H1 (cell line): ENCODE results near the gene ACOT9. TPM values are rescaled to one million over a fixed set of nuclear protein-coding genes. Genes with fewer than 3 reads are reported as not detected.

ENCODE experiments used
- CTCF ChIA-PET: fragments of 300-600 bp; sonication (Branson Sonifier 250); formaldehyde crosslinking; loops from one replicate; lab custom pipeline; 2021; ENCODE audit not compliant: partially characterized antibody; lab: Charles Lee
- POLR2A ChIA-PET: fragments of 300-600 bp; sonication (Branson Sonifier 250); formaldehyde crosslinking; loops from one replicate; lab custom pipeline; 2021; ENCODE audit warnings: inconsistent platforms; ENCODE audit not compliant: partially characterized antibody; lab: Charles Lee
- DNase-seq, 2 experiments: peaks; one replicate each; pipeline versions ENCODE4 v3.0.0 to v3.0.0-alpha.2; 2010 to 2022; ENCODE audit warnings: low spot score in 2 of 2, low read depth in 1 of 2, mixed read lengths in 1 of 2
- FAIRE-seq: peaks from 2 replicates; lab custom pipeline; 2011; peaks lifted over from hg19 to GRCh38; lab: Jason Lieb, UNC
- H2AFZ ChIP-seq: 2 replicates; pipeline ENCODE4 v1.8.1; 2012; ENCODE audit warnings: low read length, inconsistent platforms
- H2AK5ac ChIP-seq: 2 replicates; pipeline ENCODE4 v1.6.1; 2013; ENCODE audit warnings: low read depth, low read length
- H2BK120ac ChIP-seq: replicated peaks from 2 replicates; pipeline ENCODE3; 2013; ENCODE audit warnings: low read depth, low read length, inconsistent platforms
- H2BK12ac ChIP-seq: 2 replicates; pipeline ENCODE4 v1.6.1; 2013; ENCODE audit warnings: low read depth, low read length
- H2BK15ac ChIP-seq: 2 replicates; pipeline ENCODE4 v1.6.1; 2013; ENCODE audit warnings: low read length
- H2BK20ac ChIP-seq: 2 replicates; pipeline ENCODE4 v1.6.1; 2013; ENCODE audit warnings: low read length
- H2BK5ac ChIP-seq: 2 replicates; pipeline ENCODE4 v1.6.1; 2013; ENCODE audit warnings: low read depth, low read length
- H3K14ac ChIP-seq: 2 replicates; pipeline ENCODE4 v1.6.1; 2013; ENCODE audit warnings: inconsistent platforms; ENCODE audit not compliant: insufficient read length
- H3K18ac ChIP-seq: 2 replicates; pipeline ENCODE4 v1.6.1; 2013; ENCODE audit warnings: low read length; ENCODE audit errors: extremely low read depth
- H3K23ac ChIP-seq: 2 replicates; pipeline ENCODE4 v1.6.1; 2013; ENCODE audit warnings: inconsistent platforms; ENCODE audit not compliant: insufficient read length
- H3K23me2 ChIP-seq: 2 replicates; pipeline ENCODE4 v1.6.1; 2013; ENCODE audit warnings: low read depth, low read length
- H3K27ac ChIP-seq: 2 replicates; pipeline ENCODE4 v1.6.1; 2011; ENCODE audit warnings: low read depth, low read length, inconsistent platforms
- H3K27me3 ChIP-seq, 4 experiments: replicated peaks in 1 of 4; 1 replicate in 1 of 4; 2 replicates in 3 of 4; pipeline versions ENCODE4 v1.6.1 to v1.8.1; 2011 to 2013; ENCODE audit warnings: low read length in 3 of 4, mild to moderate bottlenecking in 3 of 4, inconsistent platforms in 2 of 4, mixed read lengths in 2 of 4, moderate library complexity in 1 of 4; ENCODE audit not compliant: control insufficient read depth in 3 of 4, insufficient read depth in 3 of 4; ENCODE audit errors: extremely low read depth in 1 of 4
- H3K36me3 ChIP-seq, 4 experiments: 2 replicates each; pipeline versions ENCODE4 v1.6.1 to v1.8.1; 2011 to 2013; ENCODE audit warnings: mild to moderate bottlenecking in 4 of 4, low read length in 3 of 4, moderate library complexity in 2 of 4, control low read depth in 1 of 4, inconsistent platforms in 1 of 4; ENCODE audit not compliant: insufficient read depth in 4 of 4, control insufficient read depth in 2 of 4
- H3K4ac ChIP-seq: replicated peaks from 2 replicates; pipeline ENCODE3; 2013; ENCODE audit warnings: low read length, low read depth, mixed read lengths, inconsistent platforms; ENCODE audit not compliant: insufficient read length
- H3K4me1 ChIP-seq, 4 experiments: replicated peaks in 1 of 4; 1 replicate in 1 of 4; 2 replicates in 3 of 4; pipeline versions ENCODE4 v1.6.1 to v1.8.1; 2011 to 2013; ENCODE audit warnings: low read length in 3 of 4, inconsistent platforms in 2 of 4, mixed read lengths in 1 of 4; ENCODE audit not compliant: insufficient read depth in 4 of 4, control insufficient read depth in 3 of 4
- H3K4me2 ChIP-seq, 2 experiments: 2 replicates each; pipeline versions ENCODE4 v1.6.1 to v1.8.1; 2011 to 2013; ENCODE audit warnings: low read depth in 2 of 2, low read length in 2 of 2, control low read depth in 1 of 2, inconsistent platforms in 1 of 2, mild to moderate bottlenecking in 1 of 2; ENCODE audit not compliant: insufficient read depth in 1 of 2
- H3K4me3 ChIP-seq, 4 experiments: fragments of 200-600, 300-600 bp in 1 of 4; sonication (generic), shearing (Covaris generic), sonication (Bioruptor Twin) in 1 of 4; 2 replicates each; pipeline versions ENCODE4 v1.5.1 to v1.8.1; 2011 to 2016; ENCODE audit warnings: low read length in 4 of 4, low read depth in 3 of 4, control low read depth in 2 of 4, inconsistent platforms in 2 of 4, mild to moderate bottlenecking in 2 of 4, mixed read lengths in 1 of 4, moderate library complexity in 1 of 4; ENCODE audit not compliant: insufficient read depth in 2 of 4; ENCODE audit errors: extremely low read depth in 1 of 4
- H3K56ac ChIP-seq: replicated peaks from 2 replicates; pipeline ENCODE3; 2013; ENCODE audit warnings: low read depth, mild to moderate bottlenecking, mixed read lengths, low read length, inconsistent platforms; ENCODE audit not compliant: insufficient read length
- H3K79me1 ChIP-seq: 2 replicates; pipeline ENCODE4 v1.6.1; 2013; ENCODE audit warnings: low read depth, low read length, control low read depth
- H3K79me2 ChIP-seq, 2 experiments: 2 replicates each; pipeline versions ENCODE4 v1.6.1 to v1.8.1; 2012 to 2013; ENCODE audit warnings: low read length in 2 of 2, mild to moderate bottlenecking in 2 of 2, inconsistent platforms in 1 of 2; ENCODE audit not compliant: insufficient read depth in 2 of 2, control insufficient read depth in 1 of 2
- H3K9ac ChIP-seq, 4 experiments: replicated peaks in 1 of 4; 1 replicate in 1 of 4; 2 replicates in 3 of 4; pipeline versions ENCODE4 v1.6.1 to v1.8.1; 2011 to 2013; ENCODE audit warnings: low read depth in 3 of 4, low read length in 3 of 4, control low read depth in 2 of 4, mild to moderate bottlenecking in 2 of 4, moderate library complexity in 2 of 4, inconsistent platforms in 1 of 4; ENCODE audit errors: extremely low read depth in 1 of 4
- H3K9me3 ChIP-seq, 2 experiments: 2 replicates each; pipeline versions ENCODE4 v1.6.1 to v1.8.1; 2012 to 2013; ENCODE audit warnings: mild to moderate bottlenecking in 2 of 2, moderate library complexity in 2 of 2, control low read depth in 1 of 2, inconsistent platforms in 1 of 2, low read depth in 1 of 2, low read length in 1 of 2, mixed read lengths in 1 of 2; ENCODE audit not compliant: insufficient read depth in 2 of 2
- H4K20me1 ChIP-seq, 2 experiments: replicated peaks in 1 of 2; 2 replicates each; pipeline versions ENCODE3 to v1.8.1; 2011 to 2013; ENCODE audit warnings: inconsistent platforms in 2 of 2, low read length in 2 of 2, mild to moderate bottlenecking in 1 of 2; ENCODE audit not compliant: insufficient read depth in 2 of 2, control insufficient read depth in 1 of 2
- H4K5ac ChIP-seq: 2 replicates; pipeline ENCODE4 v1.6.1; 2013; ENCODE audit warnings: low read length, low read depth, mixed read lengths, inconsistent platforms; ENCODE audit not compliant: insufficient read length
- H4K8ac ChIP-seq: 2 replicates; pipeline ENCODE4 v1.8.0; 2013; ENCODE audit warnings: mild to moderate bottlenecking, moderate library complexity, low read length, inconsistent platforms; ENCODE audit not compliant: insufficient read depth; ENCODE audit errors: extremely low read depth
- H4K91ac ChIP-seq: replicated peaks from 2 replicates; pipeline ENCODE3; 2013; ENCODE audit warnings: low read length, mixed read lengths, inconsistent platforms; ENCODE audit not compliant: insufficient read length
- BACH1 ChIP-seq: IDR thresholded peaks from 2 replicates; pipeline ENCODE4 v1.6.1; 2012; ENCODE audit warnings: low read length, improper control_type of control experiment
- CHD2 ChIP-seq: IDR thresholded peaks from 2 replicates; pipeline ENCODE4 v1.6.1; 2012; ENCODE audit warnings: low read length, improper control_type of control experiment
- EGR1 ChIP-seq: IDR thresholded peaks from 2 replicates; pipeline ENCODE4 v1.6.1; 2011; ENCODE audit warnings: low read depth, low read length, borderline replicate concordance
- GTF2F1 ChIP-seq: IDR thresholded peaks from 2 replicates; pipeline ENCODE4 v1.6.1; 2012; ENCODE audit warnings: low read depth, low read length, improper control_type of control experiment, borderline replicate concordance
- HDAC2 ChIP-seq, 2 experiments: fragments of 300-600 bp in 1 of 2; sonication (generic) in 1 of 2; IDR thresholded peaks; 2 replicates each; pipeline ENCODE4 v1.6.1; 2011 to 2012; ENCODE audit warnings: low read depth in 2 of 2, low read length in 2 of 2, mild to moderate bottlenecking in 2 of 2, moderate library complexity in 2 of 2, borderline replicate concordance in 1 of 2, inconsistent platforms in 1 of 2
- HDAC6 ChIP-seq: IDR thresholded peaks from one replicate; pipeline ENCODE4 v1.7.1; 2012; ENCODE audit warnings: low read depth, mild to moderate bottlenecking, inconsistent platforms, low read length, moderate library complexity
- KDM1A ChIP-seq: fragments of 200-600, 300-600 bp; sonication (generic); IDR thresholded peaks from 2 replicates; pipeline ENCODE4 v1.7.1; 2016; ENCODE audit warnings: mild to moderate bottlenecking, low read length, borderline replicate concordance
- NANOG ChIP-seq: IDR thresholded peaks from 2 replicates; pipeline ENCODE4 v1.6.1; 2011; ENCODE audit warnings: low read length, low read depth, mild to moderate bottlenecking, inconsistent platforms; ENCODE audit not compliant: insufficient read depth, poor library complexity, severe bottlenecking
- TAF7 ChIP-seq: optimal IDR thresholded peaks from 2 replicates; pipeline ENCODE3; 2011; ENCODE audit warnings: low read depth, mild to moderate bottlenecking, inconsistent platforms, low read length, moderate library complexity, borderline replicate concordance
- TCF12 ChIP-seq: IDR thresholded peaks from 2 replicates; pipeline ENCODE4 v1.6.1; 2011; ENCODE audit warnings: low read depth, mild to moderate bottlenecking, low read length
- WGBS, 2 experiments: shearing (Covaris generic) in 1 of 2; methylation state at CpG; one replicate each; pipeline versions ENCODE4 v1.1.6 to v1.1.7; 2013 to 2015; ENCODE audit warnings: low lambda C conversion rate in 2 of 2, mixed read lengths in 2 of 2, inconsistent platforms in 1 of 2, low coverage in 1 of 2, missing lambda C conversion rate in 1 of 2; ENCODE audit not compliant: insufficient replicate concordance in 2 of 2, insufficient coverage in 1 of 2, insufficient read length in 1 of 2; ENCODE audit errors: extremely low coverage in 1 of 2, missing lambda C conversion rate in 1 of 2; 5-methylcytosine and 5-hydroxymethylcytosine counted together
- polyA plus RNA-seq, 7 experiments: library from polyadenylated mRNA; depleted of rRNA in 3 of 7; stranded (reverse) in 5 of 7; unstranded in 2 of 7; fragments of >200 nt in 5 of 7; fragments of 200-250 nt in 2 of 7; gene quantifications; 1 replicate in 5 of 7; 2 replicates in 1 of 7; 4 replicates in 1 of 7; pipeline versions ENCODE4 v1.2.1 to v1.2.3, GENCODE V29; 2011 to 2013; ENCODE audit warnings: missing spikeins in 2 of 7, mixed read lengths in 2 of 7
- total RNA-seq: library from RNA; stranded (reverse); fragmentation: NEBNext Ultra II Directional; extraction: Animal tissue kit (Norgen Biotek cat#: 25700); gene quantifications from 2 replicates; pipeline ENCODE4 v1.2.1, GENCODE V29; 2021
- TF ChIP-seq, protein P1 (sequence below): IDR thresholded peaks from 2 replicates; pipeline ENCODE4 v1.6.1; 2011; ENCODE audit warnings: low read length, improper control_type of control experiment

Gene ACOT9
- total and polyA plus RNA-seq, 2 of the 8 experiments (the other 6 are each of a cell fraction or from before 2014, with no cell fraction given): 20.7 to 39.5 TPM

DNA sequence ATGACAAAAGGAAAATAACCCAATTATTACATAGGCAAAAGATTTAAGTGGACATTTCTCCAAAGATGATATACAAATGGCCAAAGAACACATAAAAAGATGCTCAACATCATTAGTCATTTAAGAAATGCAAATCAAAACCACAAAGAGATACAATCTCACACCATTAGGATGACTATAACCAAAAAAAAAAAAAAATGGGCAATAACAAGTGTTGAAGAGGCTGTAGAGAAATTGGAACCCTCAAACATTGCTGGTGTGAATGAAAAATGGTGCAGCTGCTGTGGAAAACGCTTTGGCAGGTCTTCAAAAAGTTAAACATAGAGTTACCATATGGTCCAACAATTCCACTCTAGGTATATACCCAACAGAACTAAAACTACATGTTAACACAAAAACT, 81.4 kb downstream of the ACOT9 start:
- FAIRE-seq (no peak), DNase-seq (no peak)
- Histone ChIP-seq H3K9me3 (no peaks in the 10 kb centered on the region), H3K36me3 (no peaks in the 10 kb centered on the region; a peak in 1 of 8 replicates), H4K5ac (no peak overlapping the region), H2BK5ac (no peak overlapping the region), H3K27ac (no peak overlapping the region), H3K79me1 (no peaks in the 10 kb centered on the region), H3K18ac (no peak overlapping the region), H3K9ac (no peak overlapping the region), H2BK15ac (no peak overlapping the region), H4K8ac (no peak overlapping the region), H2AFZ (no peak overlapping the region), H3K27me3 (no peaks in the 10 kb centered on the region), H4K20me1 (no peaks in the 10 kb centered on the region), H3K4ac (no peak overlapping the region), H3K4me3 (no peak overlapping the region), H3K14ac (no peak overlapping the region), H3K4me2 (no peak overlapping the region), H3K79me2 (no peaks in the 10 kb centered on the region), H2BK120ac (no peak overlapping the region), H4K91ac (no peak overlapping the region), H2AK5ac (no peak overlapping the region), H3K56ac (no peak overlapping the region)
- WGBS, 2 experiments: 88% methylated on average over 1 of the region's 1 CpG; no CpG with 5 or more reads in 1 of the 2 experiments
- ChIA-PET CTCF (no interaction called here), POLR2A (no interaction called here)
- TF ChIP-seq, protein P1, sequence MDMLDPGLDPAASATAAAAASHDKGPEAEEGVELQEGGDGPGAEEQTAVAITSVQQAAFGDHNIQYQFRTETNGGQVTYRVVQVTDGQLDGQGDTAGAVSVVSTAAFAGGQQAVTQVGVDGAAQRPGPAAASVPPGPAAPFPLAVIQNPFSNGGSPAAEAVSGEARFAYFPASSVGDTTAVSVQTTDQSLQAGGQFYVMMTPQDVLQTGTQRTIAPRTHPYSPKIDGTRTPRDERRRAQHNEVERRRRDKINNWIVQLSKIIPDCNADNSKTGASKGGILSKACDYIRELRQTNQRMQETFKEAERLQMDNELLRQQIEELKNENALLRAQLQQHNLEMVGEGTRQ: no peak
- TF ChIP-seq GTF2F1 (no peak), NANOG (no peak), BACH1 (no peak), TAF7 (no peak), CHD2 (no peak), TCF12 (no peak), HDAC2 (IDR thresholded peaks at IDR 0.05; ENCODE audit: borderline replicate concordance in 1 of 2, low read depth in 2 of 2, low read length in 2 of 2) (no peak), KDM1A (no peak), HDAC6 (no peak), EGR1 (no peak)
- TF ChIP-seq, all 59 proteins: peak for 0
- H2BK20ac ChIP-seq: no peak overlapping the region
- no peak overlapping the region for H2BK12ac ChIP-seq
- no peaks in the 10 kb centered on the region for H3K23me2 ChIP-seq
- peaks cover 0 to 14% (median 3%) of the 10 kb centered on the region in 4 experiments; a peak in 5 of 7 replicates for H3K4me1 ChIP-seq
- H3K23ac ChIP-seq: no peak overlapping the region
